ENCODE measurements around the gene SKIDA1. TPM values are rescaled to one million over a fixed set of nuclear protein-coding genes. Genes with fewer than 3 reads are reported as not detected.

SKIDA1 gene
- total RNA-seq, 1 donor from 2014 or later: under 0.01 TPM

DNA sequence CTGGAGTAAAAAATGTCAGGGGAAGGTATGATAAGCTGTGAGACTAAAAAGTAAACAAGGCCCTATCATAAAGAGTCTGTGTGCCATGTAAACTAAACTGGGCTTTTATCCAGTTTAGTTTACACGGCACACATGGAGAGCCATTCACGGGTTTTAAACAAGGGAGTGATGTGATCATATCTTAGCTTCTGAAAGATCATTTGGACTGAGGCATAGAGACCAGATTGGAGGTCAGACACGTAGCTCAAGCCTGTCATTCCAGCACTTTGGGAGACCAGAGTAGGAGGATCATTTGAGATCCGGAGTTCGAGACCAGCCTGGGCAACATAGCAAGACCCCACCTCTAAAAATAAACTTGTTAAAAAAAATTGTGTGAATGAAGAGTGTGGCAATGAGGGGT, 50.1 kb downstream of the SKIDA1 start:
- TF ChIP-seq CTCF (IDR thresholded peaks at IDR 0.05; ENCODE audit: insufficient read depth, low read length, severe bottlenecking): no peak
- FAIRE-seq (no peak), DNase-seq (ENCODE audit: low read depth) (no peak)
- no peaks in the 10 kb centered on the region for H3K27me3 ChIP-seq (ENCODE audit: control insufficient read depth, insufficient read depth, low read length)
- H3K36me3 ChIP-seq (ENCODE audit: control insufficient read depth, insufficient read depth, low read length): no peaks in the 10 kb centered on the region
- H3K4me3 ChIP-seq (ENCODE audit: low read depth, low read length): no peak overlapping the region

DNA sequence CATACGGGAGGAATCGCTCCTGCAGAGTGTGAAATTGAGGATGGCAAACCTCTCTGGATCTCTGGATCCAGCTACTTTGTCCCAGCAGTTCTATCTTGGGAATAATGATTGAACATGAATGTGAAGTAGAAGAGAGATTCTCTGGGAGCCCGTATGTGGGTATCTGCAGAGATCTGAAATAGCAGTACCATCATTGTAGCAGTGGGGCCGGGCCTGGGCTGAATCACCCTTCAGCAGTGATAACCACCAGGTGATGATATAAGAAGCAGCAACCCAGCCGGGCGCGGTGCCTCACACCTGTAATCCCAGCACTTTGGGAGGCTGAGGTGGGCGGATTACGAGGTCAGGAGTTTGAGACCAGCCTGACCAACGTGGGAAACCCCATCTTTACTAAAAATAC, 51.9 kb downstream of the SKIDA1 start:
- H3K27me3 ChIP-seq (ENCODE audit: control insufficient read depth, insufficient read depth, low read length): no peaks in the 10 kb centered on the region
- DNase-seq (ENCODE audit: low read depth): no peak
- no peak overlapping the region for H3K4me3 ChIP-seq (ENCODE audit: low read depth, low read length)
- no peak for TF ChIP-seq CTCF (IDR thresholded peaks at IDR 0.05; ENCODE audit: insufficient read depth, low read length, severe bottlenecking)
- no peak for FAIRE-seq
- no peaks in the 10 kb centered on the region for H3K36me3 ChIP-seq (ENCODE audit: control insufficient read depth, insufficient read depth, low read length)

GRCh38 chr10:21473135-21473534, 52.3 kb downstream of the SKIDA1 start:
- H3K4me3 ChIP-seq (ENCODE audit: low read depth, low read length): no peak overlapping the region
- no peaks in the 10 kb centered on the region for H3K27me3 ChIP-seq (ENCODE audit: control insufficient read depth, insufficient read depth, low read length)
- FAIRE-seq: no peak
- no peak for DNase-seq (ENCODE audit: low read depth)
- TF ChIP-seq CTCF (IDR thresholded peaks at IDR 0.05; ENCODE audit: insufficient read depth, low read length, severe bottlenecking): no peak
- H3K36me3 ChIP-seq (ENCODE audit: control insufficient read depth, insufficient read depth, low read length): no peaks in the 10 kb centered on the region

- DNase-seq (ENCODE audit: low read depth) (no peak), FAIRE-seq (no peak)
- H3K27me3 ChIP-seq (ENCODE audit: control insufficient read depth, insufficient read depth, low read length): no peaks in the 10 kb centered on the region
- H3K36me3 ChIP-seq (ENCODE audit: control insufficient read depth, insufficient read depth, low read length): no peaks in the 10 kb centered on the region
- H3K4me3 ChIP-seq (ENCODE audit: low read depth, low read length): no peak overlapping the region
- TF ChIP-seq CTCF (IDR thresholded peaks at IDR 0.05; ENCODE audit: insufficient read depth, low read length, severe bottlenecking): no peak
Observed at GRCh38 chr10:21468086-21468485, 57.4 kb downstream of the SKIDA1 start.

- FAIRE-seq (no peak), DNase-seq (ENCODE audit: low read depth) (no peak)
- TF ChIP-seq CTCF (IDR thresholded peaks at IDR 0.05; ENCODE audit: insufficient read depth, low read length, severe bottlenecking): no peak
- Histone ChIP-seq H3K27me3 (ENCODE audit: control insufficient read depth, insufficient read depth, low read length) (no peaks in the 10 kb centered on the region), H3K36me3 (ENCODE audit: control insufficient read depth, insufficient read depth, low read length) (no peaks in the 10 kb centered on the region), H3K4me3 (ENCODE audit: low read depth, low read length) (no peak overlapping the region)
Observed at GRCh38 chr10:21467633-21468032, 57.8 kb downstream of the SKIDA1 start.

DNA sequence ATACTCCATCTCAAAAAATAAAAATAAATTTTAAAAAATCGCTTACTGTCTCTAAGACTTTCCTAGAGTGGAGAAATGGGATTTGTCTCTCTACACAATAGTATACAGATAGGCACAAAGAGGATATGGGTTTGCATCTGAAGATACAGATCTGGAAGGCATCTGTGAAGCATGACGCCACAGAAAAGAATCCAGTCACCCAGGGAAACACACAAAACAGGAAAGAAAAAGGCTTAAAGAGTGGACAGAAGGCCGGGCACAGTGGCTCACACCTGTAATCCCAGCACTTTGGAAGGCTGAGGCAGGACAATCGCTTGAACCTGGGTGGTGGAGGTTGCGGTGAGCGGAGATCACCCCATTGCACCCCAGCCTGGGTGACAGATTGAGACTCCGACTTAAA, 61.3 kb downstream of the SKIDA1 start:
- Histone ChIP-seq H3K36me3 (ENCODE audit: control insufficient read depth, insufficient read depth, low read length) (no peaks in the 10 kb centered on the region), H3K27me3 (ENCODE audit: control insufficient read depth, insufficient read depth, low read length) (no peaks in the 10 kb centered on the region), H3K4me3 (ENCODE audit: low read depth, low read length) (no peak overlapping the region)
- no peak for FAIRE-seq
- no peak for TF ChIP-seq CTCF (IDR thresholded peaks at IDR 0.05; ENCODE audit: insufficient read depth, low read length, severe bottlenecking)
- DNase-seq (ENCODE audit: low read depth): no peak

Measured in bronchial epithelial cell (primary cell).